DMS114 treated with DMSO at 0.1 percent for 48 hours (cell line): ENCODE results near the gene LPIN3.

Source experiments
- DNase-seq: peaks from one replicate; lab custom pipeline; 2025; ENCODE audit not compliant: unreplicated experiment; lab: John Stamatoyannopoulos, UW

The LPIN3 gene

DNA sequence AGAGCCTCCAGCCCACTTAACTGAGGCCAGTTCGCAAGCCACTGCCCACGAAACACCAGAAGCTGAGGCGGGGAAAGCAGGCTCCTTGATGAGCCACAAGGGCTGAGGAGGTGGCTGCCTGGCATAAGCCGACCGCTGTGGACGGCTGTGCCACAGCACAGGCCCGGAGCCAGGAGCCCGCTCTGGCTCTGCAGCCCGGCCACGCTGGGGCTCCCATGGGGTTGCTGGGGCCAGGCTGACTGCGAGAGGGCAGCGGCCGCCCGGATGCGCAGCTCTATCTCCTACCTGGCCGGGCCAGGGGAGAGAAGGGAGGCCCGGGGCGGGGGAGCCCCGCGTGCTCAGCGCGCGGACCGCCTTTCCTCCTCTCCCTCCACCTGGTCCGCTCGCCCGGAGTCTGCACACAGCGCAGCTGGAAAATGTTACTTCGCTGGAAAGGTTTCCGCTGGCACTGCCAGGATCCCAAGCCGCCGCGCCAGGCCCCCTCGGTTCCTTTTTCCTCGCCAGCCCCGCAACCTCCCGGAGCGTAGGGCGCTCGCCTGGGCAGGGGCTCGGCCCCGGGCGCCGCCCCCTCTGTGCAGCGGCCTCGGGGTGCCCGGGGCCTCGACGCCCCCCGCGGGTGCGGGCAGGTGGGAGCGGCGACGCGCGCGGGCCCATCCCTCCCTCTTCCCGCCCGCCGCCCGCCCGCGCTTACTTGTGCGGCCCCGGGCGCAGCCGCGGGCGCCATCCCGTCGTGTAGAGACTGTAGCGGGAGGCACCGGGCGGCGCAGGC, 25.3 kb downstream of the LPIN3 start:
- DNase-seq, result no peak

DNA sequence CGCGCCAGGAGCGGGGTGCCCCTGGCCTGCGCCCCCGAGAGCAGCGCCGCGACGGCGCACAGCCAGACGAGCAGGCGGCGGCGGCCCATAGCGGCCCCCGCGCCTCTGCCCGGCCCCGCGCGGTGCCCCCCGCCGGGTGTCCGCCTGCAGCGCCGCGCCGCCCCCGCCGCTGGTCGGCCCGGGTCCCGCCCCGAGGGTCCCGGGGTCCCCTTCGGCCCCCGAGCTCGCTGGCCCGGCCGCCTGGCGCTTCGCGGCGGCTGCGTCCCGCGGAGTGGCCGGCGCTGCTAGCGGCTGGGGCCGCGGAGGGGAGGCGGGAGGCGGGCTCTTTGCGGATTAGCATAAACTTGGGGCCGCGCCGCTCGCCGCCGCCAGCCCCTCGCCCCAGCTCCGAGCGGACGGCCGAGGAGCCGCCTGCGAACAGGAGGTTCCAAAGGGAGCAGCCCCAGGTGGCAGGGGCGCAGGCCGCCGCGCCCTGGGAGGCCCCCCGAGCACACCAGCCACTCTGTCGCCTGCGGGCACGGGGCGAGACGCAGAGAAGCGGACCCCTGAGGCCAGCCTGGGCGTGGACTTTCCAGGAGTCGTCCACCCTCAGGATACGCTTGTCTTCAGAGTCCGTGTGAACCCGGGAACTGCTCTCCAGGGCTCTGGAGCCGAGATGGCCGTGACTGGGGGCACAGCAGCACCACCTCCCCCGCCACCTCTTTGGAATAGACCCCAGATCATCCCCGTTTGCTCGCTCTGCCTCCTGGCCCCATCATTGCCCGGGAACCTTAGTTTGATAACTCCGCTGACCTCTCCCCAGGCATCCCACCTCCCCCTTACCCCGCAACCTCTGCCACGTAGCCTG, 26.1 kb downstream of the LPIN3 start, which contains the start of gene EMILIN3:
Gene EMILIN3 (minus strand): TSS at position 273 of the 847 bp plus-strand sequence. CDS start 184 bp downstream, at position 89.
- DNase-seq, result no peak

DNA sequence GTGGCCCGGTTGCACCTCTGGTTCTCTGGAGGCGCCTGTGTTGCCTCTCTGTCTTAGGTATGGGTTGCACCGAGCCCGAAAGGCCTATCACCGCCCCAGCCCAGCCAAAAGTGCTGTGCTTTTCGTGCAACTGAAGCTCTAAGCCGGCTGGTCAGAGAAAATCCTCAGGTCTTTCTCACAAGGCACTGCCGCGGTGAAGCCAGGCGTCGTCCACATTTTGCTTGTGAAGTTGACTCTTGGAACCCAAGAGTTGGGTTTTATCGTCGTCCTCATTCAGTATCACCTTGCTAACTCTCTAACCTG, 26.7 kb downstream of the LPIN3 start:
- DNase-seq, result no peak

DNA sequence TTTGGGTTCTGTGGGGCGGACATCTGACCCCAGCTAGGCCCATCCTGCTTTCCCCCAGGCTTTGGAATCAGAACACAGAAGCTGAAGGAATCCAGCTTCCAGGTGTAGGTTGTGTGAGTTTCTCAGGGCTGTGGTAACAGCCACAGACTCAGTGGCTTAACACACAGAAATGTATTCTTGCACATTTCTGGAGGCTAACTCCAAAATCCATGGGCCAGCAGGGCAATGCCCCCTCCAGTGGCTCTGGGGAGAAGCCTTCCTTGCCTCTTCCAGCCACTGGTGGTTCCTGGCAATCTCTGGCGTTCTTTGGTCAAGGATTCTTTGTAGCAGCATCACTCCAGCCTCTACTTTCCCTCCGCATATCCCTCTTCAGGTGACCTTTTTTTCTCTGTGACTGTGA, 27.3 kb downstream of the LPIN3 start:
- no peak for DNase-seq

DNA sequence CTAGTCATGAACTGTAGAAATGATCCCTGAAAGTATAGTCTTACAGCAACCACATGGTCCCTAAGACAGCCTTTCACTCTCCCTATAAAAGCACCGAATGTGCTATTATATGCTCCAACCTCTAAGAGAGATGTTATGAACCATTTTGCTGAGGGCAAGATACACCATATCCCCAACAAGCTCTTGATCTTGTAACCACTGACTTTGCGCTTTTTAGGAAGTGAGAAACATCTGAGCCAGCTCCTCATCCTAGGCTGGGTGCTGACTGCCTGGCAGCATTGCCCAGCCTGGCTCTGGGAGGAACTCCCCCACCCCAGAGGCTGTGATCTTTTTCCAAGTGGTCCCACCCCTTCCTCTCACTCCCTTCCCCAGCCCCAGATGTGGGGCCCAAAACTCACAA, 29.1 kb downstream of the LPIN3 start:
- no peak for DNase-seq

DNA sequence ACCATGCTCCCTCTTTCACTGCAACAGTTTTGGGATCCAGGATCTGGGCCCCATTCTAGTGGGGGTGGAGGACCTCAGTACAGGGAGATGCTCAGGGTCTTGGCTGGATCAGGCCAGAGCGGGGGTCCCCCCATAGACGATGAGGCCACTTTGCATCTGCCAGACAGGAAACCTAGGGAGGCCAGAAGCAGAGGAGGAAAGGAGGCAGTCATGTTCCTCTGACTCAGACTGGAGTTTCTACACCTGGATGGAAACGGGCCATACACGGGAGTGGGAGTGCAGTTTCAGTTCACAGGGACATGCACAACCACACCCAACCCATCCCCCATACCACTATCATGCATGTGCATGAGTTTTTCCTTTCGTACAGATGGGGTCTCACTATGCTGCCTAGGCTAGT, 29.6 kb downstream of the LPIN3 start:
- DNase-seq, result no peak

DNA sequence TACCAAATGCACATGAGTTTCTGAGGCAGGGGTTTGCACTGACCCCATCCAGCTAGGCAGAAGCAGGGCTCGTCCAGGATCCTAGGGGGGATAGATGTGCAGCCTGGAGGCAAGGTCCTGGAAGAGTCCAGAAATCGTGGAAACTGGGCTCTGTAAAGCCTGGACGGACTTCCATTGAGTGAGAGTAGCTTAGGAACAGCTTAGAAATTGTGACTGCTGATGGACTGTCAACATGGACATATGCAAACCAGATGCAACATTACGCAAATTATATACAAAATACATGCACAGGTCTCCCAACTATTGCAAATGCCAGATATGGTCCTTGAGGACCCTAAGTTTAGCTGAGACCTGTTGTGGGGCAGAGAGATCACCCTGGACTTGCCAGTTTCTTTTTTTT, 30.8 kb downstream of the LPIN3 start:
- no peak for DNase-seq

DNA sequence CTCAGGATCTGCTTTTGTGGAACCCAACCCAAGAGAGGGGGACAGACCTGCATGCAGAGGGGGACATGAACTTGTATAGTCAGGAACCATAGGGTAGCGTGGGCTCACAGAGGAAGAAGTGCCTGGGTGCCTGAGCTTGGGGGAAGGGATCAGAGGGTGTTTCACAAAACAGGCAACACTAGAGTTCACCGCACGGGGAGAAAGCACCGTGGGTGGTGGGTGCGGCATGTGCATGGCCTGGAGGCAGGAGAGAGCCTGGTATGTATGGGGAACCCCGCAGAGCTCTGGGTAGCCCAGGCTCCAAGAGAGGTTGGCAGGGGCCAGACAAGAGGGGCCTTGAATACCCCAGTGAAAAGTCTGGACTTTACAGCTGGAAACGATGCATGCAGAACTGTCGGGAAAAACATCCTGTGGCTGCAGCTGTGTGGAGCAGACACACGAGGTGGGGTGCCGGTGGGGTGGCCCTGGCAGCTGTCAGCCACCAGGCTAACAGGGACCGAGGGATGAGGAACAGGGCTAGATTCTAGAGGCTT, 32.7 kb downstream of the LPIN3 start:
- no peak for DNase-seq

DNA sequence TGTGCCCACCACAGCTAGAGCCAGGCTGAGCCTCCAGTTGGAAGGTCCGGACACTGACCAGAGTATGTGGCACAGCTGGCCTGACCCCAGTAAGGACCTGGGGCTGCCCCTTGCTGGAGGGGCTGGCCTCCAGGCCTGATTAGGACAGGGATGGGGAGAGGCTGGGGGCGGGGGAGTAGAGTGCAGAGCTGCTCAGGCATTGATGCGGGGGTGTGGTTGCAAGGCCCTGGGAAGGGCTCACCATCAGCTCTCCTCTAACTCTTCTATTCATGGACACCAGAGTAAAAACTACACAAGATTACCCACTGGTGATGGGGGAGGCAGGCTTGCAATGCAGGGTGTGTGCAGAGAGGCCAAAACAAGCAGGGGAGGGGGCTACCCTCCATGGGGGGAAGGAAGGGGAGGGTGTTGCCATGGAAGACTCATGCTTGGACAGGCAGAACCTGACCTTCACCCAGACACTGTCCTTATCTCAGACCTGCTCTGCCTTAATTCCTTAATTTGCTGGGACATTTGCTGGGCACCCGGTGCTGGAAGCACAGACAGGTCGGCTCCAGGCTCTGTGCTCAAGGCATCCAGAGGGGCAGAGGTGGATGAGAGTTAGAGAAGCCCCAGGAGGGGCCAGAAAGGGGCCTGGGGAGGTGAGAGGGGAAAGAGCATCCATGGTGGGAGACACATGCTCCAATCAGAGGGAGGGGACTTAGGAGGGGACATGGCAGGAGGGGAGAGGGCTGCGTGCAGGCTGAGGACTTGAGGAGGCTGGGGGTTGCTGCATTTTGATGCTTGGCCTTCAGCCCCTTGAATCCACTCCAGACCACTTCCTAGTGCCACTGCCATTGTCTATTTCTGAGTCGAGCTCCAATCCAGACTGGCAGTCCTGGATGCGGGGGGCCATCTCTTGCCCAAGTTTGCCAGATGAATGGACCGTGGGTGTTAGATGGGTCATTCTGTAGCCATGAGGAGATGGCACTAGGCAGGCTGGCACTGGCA, 33.6 kb downstream of the LPIN3 start:
- no peak for DNase-seq

DNA sequence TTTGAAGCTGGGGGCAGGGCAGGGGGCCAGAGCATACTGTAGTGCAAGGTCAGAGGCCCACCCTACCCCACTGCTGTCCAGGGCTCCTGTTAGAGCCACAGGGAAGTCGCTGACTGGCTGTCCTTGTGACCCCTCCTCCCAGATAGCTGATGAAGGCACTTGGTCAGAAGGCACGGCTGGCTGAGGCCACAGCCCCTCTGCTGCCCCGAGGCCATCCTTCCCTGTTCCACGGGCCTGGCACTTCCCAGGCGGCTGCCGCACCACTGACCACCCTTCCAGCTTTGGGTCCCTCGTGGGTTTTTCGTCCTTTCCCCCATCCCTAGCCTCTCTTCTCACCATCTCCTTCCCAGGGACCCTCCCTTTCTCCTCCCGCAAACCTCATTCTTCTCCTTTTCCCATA, 35.2 kb downstream of the LPIN3 start:
- no peak for DNase-seq

DNA sequence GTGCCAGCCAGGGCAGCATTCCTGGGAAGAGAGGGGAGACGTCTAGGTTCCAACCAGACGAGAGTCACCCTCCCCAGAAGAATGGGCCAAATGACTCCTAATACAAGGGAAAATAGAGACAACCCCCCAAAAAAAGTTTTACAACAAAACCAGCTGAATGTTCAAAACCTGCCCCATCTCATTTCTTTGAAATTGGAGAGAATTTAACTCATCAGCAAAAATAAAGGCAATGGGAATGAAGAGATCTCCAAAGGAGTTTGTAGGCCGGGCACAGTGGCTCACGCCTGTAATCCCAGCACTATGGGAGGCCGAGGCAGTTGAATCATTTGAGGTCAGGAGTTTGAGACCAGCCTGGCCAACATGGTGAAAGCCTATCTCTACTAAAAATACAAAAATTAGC, 35.7 kb downstream of the LPIN3 start:
- DNase-seq, result no peak

DNA sequence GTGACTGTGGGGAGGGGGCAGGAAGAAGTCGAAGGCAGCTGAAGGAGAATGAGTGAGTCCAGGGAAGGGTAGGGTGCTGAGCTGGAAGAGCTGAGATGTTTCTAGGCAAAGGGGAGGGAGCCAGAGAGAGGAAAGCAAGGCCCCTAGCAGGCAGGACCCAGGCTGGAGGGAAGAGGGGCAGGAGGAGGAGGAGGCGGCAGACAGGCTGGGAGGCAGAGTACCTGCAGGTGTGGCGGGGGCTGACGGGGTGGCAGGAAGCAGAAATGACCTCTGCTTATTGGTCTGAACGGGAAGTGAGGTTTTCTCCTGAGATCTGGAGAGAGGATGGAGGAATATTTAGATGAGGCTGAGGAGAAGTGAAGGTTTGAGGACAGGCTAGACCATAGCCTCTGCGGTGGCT, 36.7 kb downstream of the LPIN3 start:
- DNase-seq, result no peak

DNA sequence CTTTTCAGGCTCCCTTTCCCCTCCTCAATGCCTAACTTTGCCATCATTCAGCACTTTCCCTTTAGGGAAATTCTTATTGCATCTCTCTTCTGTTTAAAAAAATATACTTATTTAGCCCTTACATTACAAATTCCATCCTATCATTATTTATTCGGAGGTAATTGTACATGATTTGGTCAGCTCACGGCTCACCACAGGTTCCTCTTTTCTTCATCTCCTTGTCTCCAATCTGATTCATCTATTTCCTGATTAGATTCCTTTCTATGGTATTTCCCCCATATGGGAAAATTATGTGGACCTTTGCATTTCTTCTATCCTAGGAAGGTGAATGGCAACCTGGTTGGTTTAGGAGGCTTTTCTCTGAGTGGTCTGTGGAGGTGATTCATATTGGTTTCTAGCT, 38.9 kb downstream of the LPIN3 start:
- no peak for DNase-seq

DNA sequence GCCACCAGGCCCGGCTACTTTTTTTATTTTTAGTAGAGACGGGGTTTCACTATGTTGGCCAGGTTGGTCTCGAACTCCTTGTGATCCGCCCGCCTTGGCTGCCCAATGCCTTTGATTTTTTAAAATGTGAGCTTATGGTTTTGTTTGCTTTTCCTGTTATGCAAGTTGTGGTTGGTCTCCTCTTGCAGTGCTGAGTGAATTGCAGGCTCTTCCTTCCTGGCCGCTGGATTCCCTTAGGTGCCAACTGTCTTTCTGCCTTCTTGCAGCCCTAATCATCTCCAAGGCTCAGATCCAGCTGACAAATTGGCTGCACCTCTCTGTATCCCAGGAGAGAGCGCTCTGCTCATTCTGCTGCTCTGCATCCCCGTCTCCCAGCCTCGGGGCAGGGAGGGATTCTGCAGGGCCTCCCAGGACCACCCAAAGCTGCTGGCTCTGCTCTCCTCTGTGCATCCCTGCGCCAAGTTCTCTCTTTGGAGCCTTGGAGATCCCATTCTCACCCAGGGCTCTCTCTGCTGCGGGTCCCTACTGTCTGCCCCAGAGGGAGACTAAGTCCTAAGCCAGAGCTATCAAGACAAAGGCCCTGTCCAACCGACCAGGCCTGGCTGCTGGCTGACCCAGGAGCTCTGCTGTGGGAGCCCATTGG, 40.1 kb downstream of the LPIN3 start:
- no peak for DNase-seq

DNA sequence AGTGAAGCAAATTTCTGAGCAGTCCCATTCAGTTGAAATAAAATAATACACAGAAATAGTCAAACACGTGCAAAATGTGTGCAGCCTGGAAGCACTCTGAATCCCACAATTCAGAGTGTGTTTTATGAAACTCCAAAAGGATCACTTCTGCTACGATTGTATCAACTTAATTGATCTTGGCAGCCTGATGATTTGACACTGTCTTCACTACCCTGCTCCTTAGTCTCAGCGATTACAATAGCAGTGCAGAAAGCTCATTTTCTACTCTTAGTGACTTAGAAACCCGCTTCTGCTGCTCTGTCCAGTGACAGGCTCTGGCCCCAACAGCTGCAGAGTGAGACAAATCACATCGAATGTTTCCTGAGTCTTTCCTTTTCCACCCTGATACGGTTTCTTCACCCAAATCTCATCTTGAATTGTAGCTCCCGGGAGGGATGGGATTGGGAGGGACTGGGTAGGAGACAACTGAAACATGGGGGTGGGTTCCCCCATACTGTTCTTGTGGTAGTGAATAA, 42.2 kb downstream of the LPIN3 start:
- DNase-seq, result no peak

DNA sequence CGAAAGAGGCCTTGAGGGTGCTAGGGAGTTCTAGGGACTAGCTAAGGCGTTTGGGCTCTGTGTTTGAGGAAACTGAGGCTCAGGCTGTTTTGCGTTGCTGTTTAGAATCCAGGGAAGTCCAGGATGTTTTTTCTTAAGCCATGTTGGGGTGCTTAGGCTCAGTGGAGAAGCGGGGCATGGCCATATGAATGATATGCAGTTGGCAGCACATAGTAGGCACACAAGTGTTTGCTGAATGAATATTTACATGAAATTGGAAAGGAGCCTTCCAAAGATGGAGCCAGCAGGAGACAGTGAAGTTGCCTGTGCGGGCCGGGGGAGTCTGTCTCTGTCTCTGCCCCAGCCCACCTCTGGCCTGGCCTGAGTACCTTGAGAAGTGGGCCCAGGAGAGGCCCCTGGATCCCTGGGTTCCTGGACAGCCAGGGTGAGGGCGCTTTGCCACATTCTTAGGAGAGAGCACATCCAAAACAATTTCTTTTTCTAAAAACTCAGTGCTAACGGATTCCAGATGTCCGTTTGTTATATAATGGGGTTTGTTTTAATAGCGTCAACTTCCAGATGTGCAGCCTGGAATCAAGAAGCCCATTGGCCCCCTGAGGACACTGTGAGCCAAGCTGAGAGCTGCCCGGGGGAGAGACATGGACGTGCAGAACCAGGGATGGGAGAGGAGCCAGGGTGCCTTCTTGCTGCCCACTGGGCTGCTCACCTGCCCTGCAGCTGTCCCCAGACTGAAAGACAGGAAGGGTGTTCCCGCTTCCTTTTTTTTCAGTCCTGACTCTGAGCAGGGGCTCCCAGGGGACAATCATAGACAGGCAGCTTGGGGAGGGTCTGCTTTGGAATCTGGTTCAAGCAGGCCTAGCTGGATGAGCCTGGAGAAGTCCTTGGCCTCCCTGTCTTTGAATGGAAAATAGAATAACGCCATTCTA, 46.1 kb downstream of the LPIN3 start:
- no peak for DNase-seq

DNA sequence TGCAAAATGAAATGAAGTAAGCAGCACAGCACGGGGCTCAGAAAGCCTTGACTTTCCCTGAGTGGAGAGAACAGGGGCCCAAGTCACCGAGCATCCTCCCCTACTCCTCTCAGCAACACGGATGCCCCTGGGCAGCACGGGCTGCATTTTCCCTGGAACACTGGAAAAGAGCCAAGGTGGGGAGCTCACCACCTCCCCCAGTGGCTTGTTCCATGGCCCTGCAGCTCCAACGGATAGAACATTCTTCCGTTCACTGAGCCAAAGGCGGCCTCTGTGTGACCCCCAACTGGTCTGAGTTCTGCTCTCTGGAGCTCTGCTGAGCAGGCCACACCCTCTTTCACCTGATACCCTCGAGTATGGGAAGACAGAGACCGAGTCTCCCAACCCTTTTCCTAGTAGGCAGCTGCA, 46.8 kb downstream of the LPIN3 start:
- no peak for DNase-seq

DNA sequence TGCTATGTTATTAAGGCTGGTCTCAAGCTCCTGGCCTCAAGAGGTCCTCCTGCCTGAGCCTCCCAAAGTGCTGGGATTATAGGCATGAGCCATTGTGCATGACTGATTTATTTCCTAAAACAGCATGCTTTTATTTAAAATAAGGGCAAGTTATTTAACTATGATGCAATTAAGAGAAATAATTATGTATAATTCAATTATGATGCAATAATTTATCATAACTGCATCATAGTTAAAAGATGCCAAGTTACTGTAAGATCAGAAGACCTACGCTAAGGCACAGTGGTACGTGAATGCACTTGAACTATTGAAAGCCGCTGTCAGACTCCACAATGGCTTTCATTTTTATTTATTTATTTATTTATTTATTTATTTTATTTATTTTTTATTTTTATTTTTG, 50.3 kb downstream of the LPIN3 start:
- no peak for DNase-seq

DNA sequence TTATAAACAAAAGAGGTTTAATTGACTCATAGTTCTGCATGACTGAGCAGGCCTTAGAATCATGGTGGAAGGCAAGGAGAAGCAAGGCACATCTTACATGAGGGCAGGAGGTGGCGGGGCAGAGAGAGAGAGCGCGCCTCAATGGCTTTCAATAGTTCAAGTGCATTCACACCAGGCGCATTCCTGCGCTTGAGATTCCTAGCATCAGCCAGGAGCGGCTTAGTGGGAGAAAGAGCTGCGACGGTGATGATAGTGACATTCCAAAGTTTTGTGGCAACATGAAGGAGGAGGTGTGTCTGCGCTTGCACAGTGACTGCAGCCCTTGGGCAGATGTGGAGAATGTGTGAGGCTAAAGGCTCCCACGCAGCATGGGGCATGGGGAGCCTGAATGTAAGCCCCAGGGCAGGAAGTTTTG, 51.0 kb downstream of the LPIN3 start:
- no peak for DNase-seq
